ENCODE data around the gene BIRC3. TPM values are rescaled to one million over a fixed set of nuclear protein-coding genes. Genes with fewer than 3 reads are reported as not detected.
A peak's percentile ranks its signal among the peaks of the same experiment; 100 is the strongest.

The BIRC3 gene
- 0.39 TPM for polyA plus RNA-seq (2013, experiment 1 of 4)
- polyA plus RNA-seq (2013, experiment 2 of 4): 0.43 TPM
- 0.11 TPM for polyA plus RNA-seq (2013, experiment 3 of 4)
- 0.28 TPM for polyA plus RNA-seq (2013, experiment 4 of 4)

DNA sequence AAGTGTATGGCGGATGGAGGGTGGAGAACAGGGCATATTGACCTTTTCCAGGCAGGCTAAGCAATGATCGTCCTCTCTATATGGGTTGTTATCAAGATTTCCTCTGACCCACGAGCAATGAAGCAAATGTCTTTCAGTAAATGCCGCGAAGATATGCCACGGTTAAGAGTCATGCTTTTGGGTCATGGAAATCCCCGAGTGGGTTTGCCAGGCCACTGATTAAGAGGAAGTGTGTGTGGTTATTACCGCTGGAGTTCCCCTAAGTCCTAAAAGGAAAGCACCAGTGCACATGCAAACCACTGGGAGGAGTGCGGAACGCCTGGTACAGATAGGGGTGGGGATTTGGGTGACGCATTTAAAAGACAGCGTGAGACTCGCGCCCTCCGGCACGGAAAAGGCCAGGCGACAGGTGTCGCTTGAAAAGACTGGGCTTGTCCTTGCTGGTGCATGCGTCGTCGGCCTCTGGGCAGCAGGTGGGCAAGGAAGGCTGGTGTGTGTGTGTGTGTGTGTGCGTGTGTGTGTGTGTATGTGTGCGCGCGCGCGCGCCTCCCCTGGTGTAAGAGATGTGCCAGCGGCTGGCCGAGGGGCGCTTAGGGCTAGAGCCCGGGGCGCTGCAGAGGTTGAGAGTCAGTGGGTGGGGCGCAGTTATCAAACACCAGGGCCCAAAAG, at the start of gene BIRC3:
Gene BIRC3, plus strand, starts transcription at position 386 of the 669 bp plus-strand sequence. CDS start 7,026 bp downstream, outside the sequence.
- H3K4me1 ChIP-seq (ENCODE audit: control insufficient read depth, insufficient read depth, low read length): no peaks in the 10 kb centered on the region
- no peaks in the 10 kb centered on the region for H3K36me3 ChIP-seq (ENCODE audit: control insufficient read depth, insufficient read depth, low read length)
- H3K27me3 ChIP-seq (ENCODE audit: control insufficient read depth, insufficient read depth, low read length, poor library complexity, severe bottlenecking): peaks cover 5% of the 10 kb centered on the region
- H3K27ac ChIP-seq (ENCODE audit: insufficient read depth, low read depth, low read length, poor library complexity, severe bottlenecking): no peak within 1 kb of the TSS
- peak within 1 kb of the TSS; percentile 31 for H3K4me3 ChIP-seq (ENCODE audit: insufficient read depth, low read depth, low read length)
- WGBS, 2 experiments: 15 to 16% methylated on average over 34 of the region's 34 CpGs
- H3K9me3 ChIP-seq (ENCODE audit: control insufficient read depth, low read length): no peaks in the 10 kb centered on the region

DNA sequence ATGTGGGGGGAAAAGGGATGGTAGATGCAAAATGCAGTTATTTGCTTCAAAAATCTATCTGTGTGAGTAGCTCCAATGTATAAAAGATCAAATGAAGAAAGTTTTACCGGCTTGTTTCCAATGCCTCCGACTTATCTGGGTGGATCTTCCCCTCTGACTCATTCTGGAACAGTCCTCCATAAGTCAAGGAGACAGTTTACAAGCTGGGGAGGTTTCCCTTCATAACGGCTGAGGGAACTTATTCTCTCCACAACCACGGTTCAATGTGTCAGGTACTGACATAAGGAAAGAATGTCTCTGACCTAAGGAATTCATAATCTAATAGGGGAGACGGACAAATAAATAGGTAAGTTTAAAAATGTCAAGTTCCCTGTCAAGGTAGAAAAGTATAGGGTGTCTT, 49.7 kb upstream of the BIRC3 start:
- no peaks in the 10 kb centered on the region for H3K9me3 ChIP-seq (ENCODE audit: control insufficient read depth, low read length)
- H3K36me3 ChIP-seq (ENCODE audit: control insufficient read depth, insufficient read depth, low read length): no peaks in the 10 kb centered on the region
- no peak overlapping the region for H3K4me3 ChIP-seq (ENCODE audit: insufficient read depth, low read depth, low read length)
- H3K4me1 ChIP-seq (ENCODE audit: control insufficient read depth, insufficient read depth, low read length): no peaks in the 10 kb centered on the region
- 91 to 92% methylated on average over 5 of the region's 5 CpGs for WGBS, 2 experiments
- peaks cover 20% of the 10 kb centered on the region for H3K27me3 ChIP-seq (ENCODE audit: control insufficient read depth, insufficient read depth, low read length, poor library complexity, severe bottlenecking)
- no peak overlapping the region for H3K27ac ChIP-seq (ENCODE audit: insufficient read depth, low read depth, low read length, poor library complexity, severe bottlenecking)

DNA sequence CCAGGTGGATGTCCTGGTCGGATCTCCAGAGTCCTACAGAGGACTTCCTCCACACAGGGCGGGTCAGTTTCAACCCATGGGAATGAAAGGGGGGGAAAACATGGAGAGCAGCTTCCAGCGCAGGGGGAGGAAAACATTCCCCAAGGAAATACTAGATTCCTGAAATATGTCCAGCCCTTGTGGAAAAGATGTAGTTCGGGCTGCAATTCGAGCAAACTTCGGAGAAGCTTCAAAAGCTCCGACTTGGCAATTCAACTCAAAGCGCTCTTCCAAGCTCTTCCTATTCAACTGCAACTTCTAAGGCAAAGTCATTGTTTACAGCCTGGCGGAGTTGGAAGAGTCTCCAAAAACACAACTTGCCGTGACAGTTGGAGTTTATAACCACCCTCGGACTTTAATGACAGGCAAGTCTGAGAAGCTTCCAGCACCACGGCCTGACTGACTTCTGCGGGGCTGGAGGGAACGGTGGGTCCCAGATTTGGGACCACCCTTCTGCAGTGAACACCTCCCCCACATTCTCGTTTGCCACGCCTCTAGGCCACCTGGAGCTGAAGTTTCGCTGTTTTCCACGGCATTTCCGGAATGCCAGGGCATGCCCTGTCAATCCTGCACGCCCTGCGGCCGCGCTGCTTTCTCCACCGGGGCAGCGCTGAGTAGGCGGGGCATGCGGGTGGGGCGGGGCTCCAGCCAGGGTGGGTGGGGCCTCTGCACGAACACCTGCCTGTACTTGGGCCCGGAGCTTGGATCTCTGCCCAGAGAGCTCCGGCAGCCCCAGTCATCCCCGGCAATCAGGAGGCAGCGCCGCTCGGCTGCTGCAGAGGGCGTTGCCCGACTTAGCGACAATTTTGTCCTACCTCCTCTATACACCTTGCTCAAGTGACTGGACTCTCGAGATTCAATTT, 49.0 kb upstream of the BIRC3 start:
- H3K9me3 ChIP-seq (ENCODE audit: control insufficient read depth, low read length): no peaks in the 10 kb centered on the region
- no peak overlapping the region for H3K27ac ChIP-seq (ENCODE audit: insufficient read depth, low read depth, low read length, poor library complexity, severe bottlenecking)
- H3K36me3 ChIP-seq (ENCODE audit: control insufficient read depth, insufficient read depth, low read length): no peaks in the 10 kb centered on the region
- peak overlapping the region; percentile 24 for H3K4me3 ChIP-seq (ENCODE audit: insufficient read depth, low read depth, low read length)
- H3K27me3 ChIP-seq (ENCODE audit: control insufficient read depth, insufficient read depth, low read length, poor library complexity, severe bottlenecking): peaks cover 20% of the 10 kb centered on the region
- WGBS, 2 experiments: 38 to 44% methylated on average over 39 of the region's 39 CpGs
- H3K4me1 ChIP-seq (ENCODE audit: control insufficient read depth, insufficient read depth, low read length): no peaks in the 10 kb centered on the region

DNA sequence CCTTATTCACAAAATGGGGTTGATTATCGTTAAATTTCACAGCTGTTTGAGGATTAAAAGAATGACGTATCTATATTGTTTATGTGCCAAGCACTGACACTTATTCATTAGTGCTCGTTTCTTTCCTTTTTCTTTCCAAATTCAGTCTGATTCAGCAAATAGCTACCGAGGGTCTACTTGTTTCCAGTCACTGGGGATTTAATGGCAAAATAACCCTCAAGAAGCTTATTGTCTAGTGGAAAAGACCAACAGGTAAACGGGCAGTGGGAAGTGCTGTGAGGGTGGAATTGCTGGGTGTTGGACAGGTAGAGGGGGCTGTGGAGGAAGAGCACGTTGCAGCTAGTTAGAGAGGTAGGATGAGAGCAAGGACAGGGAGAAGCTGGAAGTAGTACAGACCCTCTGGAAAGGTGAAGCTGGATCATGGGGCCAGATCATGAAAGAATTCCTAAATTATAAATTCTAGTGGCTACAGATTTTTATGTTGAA, 48.3 kb upstream of the BIRC3 start:
- Histone ChIP-seq H3K9me3 (ENCODE audit: control insufficient read depth, low read length) (no peaks in the 10 kb centered on the region), H3K4me3 (ENCODE audit: insufficient read depth, low read depth, low read length) (peak overlapping the region; percentile 23), H3K36me3 (ENCODE audit: control insufficient read depth, insufficient read depth, low read length) (no peaks in the 10 kb centered on the region), H3K27ac (ENCODE audit: insufficient read depth, low read depth, low read length, poor library complexity, severe bottlenecking) (no peak overlapping the region), H3K4me1 (ENCODE audit: control insufficient read depth, insufficient read depth, low read length) (no peaks in the 10 kb centered on the region), H3K27me3 (ENCODE audit: control insufficient read depth, insufficient read depth, low read length, poor library complexity, severe bottlenecking) (peaks cover 20% of the 10 kb centered on the region)
- whole genome bisulfite sequencing, 2 experiments: 54 to 57% methylated on average over 6 of the region's 6 CpGs

DNA sequence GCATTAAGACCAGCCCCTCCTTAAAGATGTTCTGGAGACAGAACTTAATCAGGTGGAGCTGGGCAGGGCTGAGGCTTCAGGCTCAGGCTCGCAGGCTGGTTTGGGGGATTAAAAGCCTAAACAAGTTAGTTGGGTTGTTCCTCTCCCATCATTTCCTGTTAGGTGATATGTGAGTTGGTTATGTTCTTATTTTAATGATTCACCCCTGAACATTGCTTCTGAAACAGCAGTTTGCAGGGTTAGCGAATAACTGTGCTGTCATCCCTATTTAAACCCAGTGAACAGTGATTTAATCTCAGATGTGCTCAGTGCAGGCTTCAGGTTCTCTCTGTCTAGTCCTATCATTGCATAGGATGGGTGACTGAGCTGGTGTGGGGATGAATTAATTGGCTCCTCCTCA, 47.4 kb upstream of the BIRC3 start:
- Histone ChIP-seq H3K27ac (ENCODE audit: insufficient read depth, low read depth, low read length, poor library complexity, severe bottlenecking) (no peak overlapping the region), H3K9me3 (ENCODE audit: control insufficient read depth, low read length) (no peaks in the 10 kb centered on the region)
- WGBS, 2 experiments: 87 to 89% methylated on average over 2 of the region's 2 CpGs

DNA sequence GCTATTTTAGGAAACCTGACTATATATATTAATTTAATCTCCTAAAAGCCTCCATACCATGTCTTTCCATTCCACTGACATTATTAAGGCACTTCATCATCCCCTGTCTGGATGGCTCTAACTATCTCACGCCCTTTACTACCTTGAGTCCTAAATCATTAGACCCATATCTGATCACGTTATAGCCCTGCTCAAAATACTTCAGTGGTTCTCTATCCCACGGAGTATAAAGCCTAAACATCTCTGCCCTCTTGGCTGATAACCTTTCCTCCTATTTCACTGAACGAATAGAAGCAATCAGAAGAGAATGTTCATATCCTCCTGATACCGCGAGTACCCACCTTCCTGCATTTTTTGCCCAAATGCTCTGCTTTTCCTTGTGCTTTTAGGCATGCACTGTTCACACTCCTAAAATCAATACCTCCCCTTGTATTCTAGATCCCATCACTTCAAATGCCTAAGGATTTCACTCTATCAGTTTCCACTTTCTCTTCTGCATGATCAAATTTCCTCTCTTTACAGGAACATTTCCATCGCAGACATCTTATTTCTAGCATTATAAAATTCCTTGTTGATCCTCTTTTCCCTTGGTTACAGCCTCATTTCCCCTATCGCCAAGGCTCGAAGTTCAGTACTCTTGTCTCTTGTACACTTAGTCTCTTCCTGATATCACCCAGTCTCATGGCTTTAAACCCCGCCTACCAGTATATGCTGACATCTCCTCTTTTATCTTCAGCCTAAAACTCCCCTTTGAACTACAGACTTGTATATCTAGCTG, 45.0 kb upstream of the BIRC3 start:
- Histone ChIP-seq H3K36me3 (ENCODE audit: control insufficient read depth, insufficient read depth, low read length) (no peaks in the 10 kb centered on the region), H3K27ac (ENCODE audit: insufficient read depth, low read depth, low read length, poor library complexity, severe bottlenecking) (no peak overlapping the region), H3K9me3 (ENCODE audit: control insufficient read depth, low read length) (no peaks in the 10 kb centered on the region), H3K4me3 (ENCODE audit: insufficient read depth, low read depth, low read length) (no peak overlapping the region), H3K4me1 (ENCODE audit: control insufficient read depth, insufficient read depth, low read length) (no peaks in the 10 kb centered on the region), H3K27me3 (ENCODE audit: control insufficient read depth, insufficient read depth, low read length, poor library complexity, severe bottlenecking) (peaks cover 20% of the 10 kb centered on the region)
- 93% methylated on average over 10 of the region's 10 CpGs for WGBS, 2 experiments

More for the DNA sequence above, 47.4 kb upstream of the BIRC3 start:
- no peaks in the 10 kb centered on the region for H3K4me1 ChIP-seq (ENCODE audit: control insufficient read depth, insufficient read depth, low read length)
- no peak overlapping the region for H3K4me3 ChIP-seq (ENCODE audit: insufficient read depth, low read depth, low read length)
- no peaks in the 10 kb centered on the region for H3K36me3 ChIP-seq (ENCODE audit: control insufficient read depth, insufficient read depth, low read length)
- H3K27me3 ChIP-seq (ENCODE audit: control insufficient read depth, insufficient read depth, low read length, poor library complexity, severe bottlenecking): peaks cover 20% of the 10 kb centered on the region

DNA sequence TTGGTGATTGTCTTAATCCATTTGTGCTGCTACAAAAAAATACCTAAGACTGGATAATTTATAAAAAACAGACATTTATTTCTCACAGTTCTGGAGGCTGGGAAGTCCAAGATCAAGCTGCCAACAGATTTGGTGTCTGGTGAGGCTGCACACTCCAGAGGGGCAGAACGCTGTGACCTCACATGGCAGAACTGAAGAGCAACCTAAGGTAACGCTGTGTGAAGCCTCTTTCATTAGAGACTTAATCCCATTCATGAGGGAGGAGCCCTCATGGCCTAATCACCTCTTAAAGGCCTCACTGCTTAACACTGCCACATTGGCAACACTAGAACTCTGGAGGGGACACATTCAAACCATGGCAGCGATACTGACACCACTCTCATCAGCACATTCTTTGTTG, 42.7 kb upstream of the BIRC3 start:
- Histone ChIP-seq H3K9me3 (ENCODE audit: control insufficient read depth, low read length) (no peaks in the 10 kb centered on the region), H3K27ac (ENCODE audit: insufficient read depth, low read depth, low read length, poor library complexity, severe bottlenecking) (no peak overlapping the region), H3K27me3 (ENCODE audit: control insufficient read depth, insufficient read depth, low read length, poor library complexity, severe bottlenecking) (no peaks in the 10 kb centered on the region), H3K4me1 (ENCODE audit: control insufficient read depth, insufficient read depth, low read length) (peaks cover under 1% of the 10 kb centered on the region), H3K36me3 (ENCODE audit: control insufficient read depth, insufficient read depth, low read length) (no peaks in the 10 kb centered on the region), H3K4me3 (ENCODE audit: insufficient read depth, low read depth, low read length) (no peak overlapping the region)
- WGBS, 2 experiments: 53 to 63% methylated on average over 2 to 3 of the region's 3 CpGs

DNA sequence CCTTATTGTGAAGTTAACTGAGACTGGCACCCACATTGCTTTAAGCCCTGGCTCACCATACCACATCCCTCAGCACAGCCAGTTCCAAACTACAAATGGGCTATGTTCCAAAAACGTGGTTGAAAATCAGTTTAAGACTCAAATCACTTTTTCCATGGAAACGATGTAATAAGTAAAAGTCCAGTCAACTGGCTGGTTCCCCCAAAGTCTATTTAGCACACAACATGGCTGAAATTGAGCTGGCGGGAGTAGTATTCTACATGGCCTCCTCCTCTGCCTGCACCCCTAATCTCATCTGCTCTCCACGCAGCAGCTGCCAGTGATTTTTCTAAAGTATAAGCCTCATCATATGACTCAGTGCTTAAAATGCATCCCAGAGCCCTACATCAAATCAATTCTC, 40.9 kb upstream of the BIRC3 start:
- Histone ChIP-seq H3K4me1 (ENCODE audit: control insufficient read depth, insufficient read depth, low read length) (peaks cover 11% of the 10 kb centered on the region), H3K4me3 (ENCODE audit: insufficient read depth, low read depth, low read length) (no peak overlapping the region), H3K36me3 (ENCODE audit: control insufficient read depth, insufficient read depth, low read length) (no peaks in the 10 kb centered on the region), H3K27ac (ENCODE audit: insufficient read depth, low read depth, low read length, poor library complexity, severe bottlenecking) (no peak overlapping the region), H3K9me3 (ENCODE audit: control insufficient read depth, low read length) (no peaks in the 10 kb centered on the region), H3K27me3 (ENCODE audit: control insufficient read depth, insufficient read depth, low read length, poor library complexity, severe bottlenecking) (no peaks in the 10 kb centered on the region)
- 95% methylated on average over 4 of the region's 4 CpGs for WGBS, 2 experiments

DNA sequence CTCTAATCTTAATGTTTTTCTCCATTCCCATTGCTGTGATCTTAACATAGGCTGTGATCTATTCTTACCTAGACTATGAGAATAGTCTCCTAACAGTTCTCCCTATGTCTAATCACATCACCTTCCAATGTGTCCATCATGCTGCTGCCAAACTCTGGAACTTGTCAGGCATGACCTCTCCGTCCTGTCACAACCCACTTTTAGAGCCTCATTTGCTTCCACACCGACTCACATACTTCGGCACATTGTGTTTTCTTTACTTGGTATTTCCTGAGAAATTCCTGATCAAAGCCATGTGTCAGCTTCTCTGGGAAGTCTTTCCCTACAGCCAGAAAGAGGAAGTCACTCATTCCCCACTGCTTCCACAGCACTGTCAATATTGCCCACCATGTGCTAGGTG, 40.5 kb upstream of the BIRC3 start:
- peaks cover 11% of the 10 kb centered on the region for H3K4me1 ChIP-seq (ENCODE audit: control insufficient read depth, insufficient read depth, low read length)
- no peak overlapping the region for H3K4me3 ChIP-seq (ENCODE audit: insufficient read depth, low read depth, low read length)
- H3K27me3 ChIP-seq (ENCODE audit: control insufficient read depth, insufficient read depth, low read length, poor library complexity, severe bottlenecking): no peaks in the 10 kb centered on the region
- 76 to 80% methylated on average over 3 of the region's 3 CpGs for WGBS, 2 experiments
- H3K27ac ChIP-seq (ENCODE audit: insufficient read depth, low read depth, low read length, poor library complexity, severe bottlenecking): no peak overlapping the region
- H3K9me3 ChIP-seq (ENCODE audit: control insufficient read depth, low read length): no peaks in the 10 kb centered on the region
- H3K36me3 ChIP-seq (ENCODE audit: control insufficient read depth, insufficient read depth, low read length): no peaks in the 10 kb centered on the region

Measured in ectodermal cell (in vitro differentiated cells).